Endothelial cell of umbilical vein (primary cell): ENCODE measurements around the gene TMIE.

Experiments
- CTCF ChIP-seq, 2 donors: IDR thresholded peaks; 1 replicate in 1 of 2; 2 replicates in 1 of 2; pipeline ENCODE4 v1.5.1; 2011; ENCODE audit warnings: low read length in 2 of 2, mild to moderate bottlenecking in 2 of 2, moderate library complexity in 2 of 2, control low read depth in 1 of 2, inconsistent platforms in 1 of 2, low read depth in 1 of 2; ENCODE audit not compliant: insufficient read depth in 1 of 2; ENCODE audit errors: extremely low read depth in 1 of 2
- EZH2 ChIP-seq: IDR thresholded peaks from 2 replicates; pipeline ENCODE4 v1.6.1; 2012; ENCODE audit warnings: borderline replicate concordance, low read depth, mild to moderate bottlenecking, moderate library complexity, low read length, inconsistent platforms; ENCODE audit not compliant: severe bottlenecking
- FOS ChIP-seq: IDR thresholded peaks from 2 replicates; pipeline ENCODE4 v1.6.1; 2011; ENCODE audit warnings: mild to moderate bottlenecking, low read length, moderate library complexity, borderline replicate concordance; ENCODE audit not compliant: insufficient read depth
- GATA2 ChIP-seq: IDR thresholded peaks from 2 replicates; pipeline ENCODE4 v1.7.0; 2011; ENCODE audit warnings: low read depth, mild to moderate bottlenecking, moderate library complexity, mixed read lengths, low read length; ENCODE audit not compliant: insufficient read length, insufficient read depth
- MAX ChIP-seq: IDR thresholded peaks from 2 replicates; pipeline ENCODE4 v1.6.1; 2011; ENCODE audit not compliant: insufficient read depth, insufficient read length
- POLR2A ChIP-seq: IDR thresholded peaks from 2 replicates; pipeline ENCODE4 v1.6.1; 2012; ENCODE audit warnings: low read depth, mild to moderate bottlenecking, control low read depth, low read length

- TF ChIP-seq CTCF (IDR thresholded peaks at IDR 0.05; ENCODE audit: extremely low read depth in 1 of 2, insufficient read depth in 1 of 2, low read depth in 1 of 2, low read length in 2 of 2), result no peak
- no peak for TF ChIP-seq POLR2A
- TF ChIP-seq MAX, result no peak
- no peak for TF ChIP-seq FOS
- no peak for TF ChIP-seq GATA2
- TF ChIP-seq EZH2, result no peak
Measured at GRCh38 chr3:46678280-46678679, 22.9 kb upstream of the TMIE start.
